H9 (cell line): ENCODE data around the gene TEX264. TPM values are rescaled to one million over a fixed set of nuclear protein-coding genes. Genes with fewer than 3 reads are reported as not detected.

Experiments
- DNase-seq: peaks from one replicate; pipeline ENCODE4 v3.0.0-alpha.2; 2017
- H2AFZ ChIP-seq: one replicate; pipeline ENCODE4 v1.6.1; 2013; ENCODE audit warnings: mild to moderate bottlenecking, low read length, control low read depth, moderate library complexity
- H2AK5ac ChIP-seq: 2 replicates; pipeline ENCODE4 v1.6.1; 2013; ENCODE audit warnings: low read length, control low read depth, mixed read lengths; ENCODE audit not compliant: insufficient read length
- H2BK120ac ChIP-seq: one replicate; pipeline ENCODE4 v1.6.1; 2013; ENCODE audit warnings: low read depth, mild to moderate bottlenecking, low read length, control low read depth, inconsistent platforms; ENCODE audit not compliant: poor library complexity, severe bottlenecking
- H2BK12ac ChIP-seq: 2 replicates; pipeline ENCODE4 v1.6.1; 2013; ENCODE audit warnings: low read length, control low read depth, mixed read lengths, low read depth; ENCODE audit not compliant: insufficient read length
- H2BK15ac ChIP-seq: 2 replicates; pipeline ENCODE4 v1.6.1; 2013; ENCODE audit warnings: low read depth, low read length, control low read depth
- H2BK20ac ChIP-seq: one replicate; pipeline ENCODE4 v1.6.1; 2013; ENCODE audit warnings: low read depth, mild to moderate bottlenecking, low read length, control low read depth, inconsistent platforms; ENCODE audit not compliant: poor library complexity, severe bottlenecking
- H2BK5ac ChIP-seq: 2 replicates; pipeline ENCODE4 v1.6.1; 2013; ENCODE audit warnings: low read length, control low read depth, mixed read lengths; ENCODE audit not compliant: insufficient read length
- H3K14ac ChIP-seq: 2 replicates; pipeline ENCODE4 v1.6.1; 2013; ENCODE audit warnings: low read length, control low read depth; ENCODE audit not compliant: insufficient read depth
- H3K18ac ChIP-seq: 2 replicates; pipeline ENCODE4 v1.6.1; 2013; ENCODE audit warnings: low read depth, mild to moderate bottlenecking, mixed read lengths, low read length, control low read depth; ENCODE audit not compliant: insufficient read length
- H3K23ac ChIP-seq: 2 replicates; pipeline ENCODE4 v1.6.1; 2013; ENCODE audit warnings: low read length, control low read depth, mixed read lengths, low read depth; ENCODE audit not compliant: insufficient read length
- H3K23me2 ChIP-seq: 2 replicates; pipeline ENCODE4 v1.6.1; 2013; ENCODE audit warnings: low read depth, mild to moderate bottlenecking, mixed read lengths, low read length, control low read depth; ENCODE audit not compliant: insufficient read length, poor library complexity, severe bottlenecking
- H3K27ac ChIP-seq: 2 replicates; pipeline ENCODE4 v1.5.1; 2013; ENCODE audit warnings: low read length, control low read depth, mixed read lengths, low read depth; ENCODE audit not compliant: insufficient read length
- H3K27me3 ChIP-seq: 2 replicates; pipeline ENCODE4 v1.6.1; 2013; ENCODE audit warnings: low read length, control low read depth, inconsistent platforms; ENCODE audit not compliant: insufficient read depth
- H3K4ac ChIP-seq: 2 replicates; pipeline ENCODE4 v1.6.1; 2013; ENCODE audit warnings: low read depth, mild to moderate bottlenecking, control low read depth, inconsistent platforms, low read length, moderate library complexity
- H3K4me1 ChIP-seq: 2 replicates; pipeline ENCODE4 v1.6.1; 2013; ENCODE audit warnings: low read length, control low read depth, inconsistent platforms; ENCODE audit not compliant: insufficient read depth
- H3K4me2 ChIP-seq: 2 replicates; pipeline ENCODE4 v1.6.1; 2013; ENCODE audit warnings: low read length, control low read depth, mixed read lengths; ENCODE audit not compliant: insufficient read length, insufficient read depth
- H3K56ac ChIP-seq: 2 replicates; pipeline ENCODE4 v1.6.1; 2013; ENCODE audit warnings: low read depth, mild to moderate bottlenecking, mixed read lengths, low read length, control low read depth; ENCODE audit not compliant: insufficient read length
- H3K79me1 ChIP-seq: 2 replicates; pipeline ENCODE4 v1.6.1; 2013; ENCODE audit warnings: low read depth, mild to moderate bottlenecking, moderate library complexity, low read length, control low read depth, inconsistent platforms; ENCODE audit not compliant: insufficient read depth, poor library complexity, severe bottlenecking
- H3K79me2 ChIP-seq: 2 replicates; pipeline ENCODE4 v1.6.1; 2013; ENCODE audit warnings: low read length, control low read depth, inconsistent platforms; ENCODE audit not compliant: insufficient read depth
- H3K9ac ChIP-seq: 2 replicates; pipeline ENCODE4 v1.6.1; 2013; ENCODE audit warnings: low read length, control low read depth, mixed read lengths; ENCODE audit not compliant: insufficient read length; ENCODE audit errors: extremely low read depth
- H3K9me3 ChIP-seq: one replicate; pipeline ENCODE4 v1.6.1; 2013; ENCODE audit warnings: low read depth, low read length, inconsistent platforms; ENCODE audit not compliant: control insufficient read depth
- H3T11ph ChIP-seq: one replicate; pipeline ENCODE4 v1.6.1; 2013; ENCODE audit warnings: mild to moderate bottlenecking, low read length, control low read depth, inconsistent platforms
- H4K20me1 ChIP-seq: one replicate; pipeline ENCODE4 v1.6.1; 2013; ENCODE audit not compliant: control insufficient read depth, insufficient read length, insufficient read depth
- H4K5ac ChIP-seq: 2 replicates; pipeline ENCODE4 v1.6.1; 2013; ENCODE audit warnings: low read depth, mild to moderate bottlenecking, mixed read lengths, low read length, control low read depth; ENCODE audit not compliant: insufficient read length
- H4K8ac ChIP-seq: replicated peaks from 2 replicates; pipeline ENCODE4 v1.6.1; 2013; ENCODE audit warnings: low read length, control low read depth, mixed read lengths, low read depth; ENCODE audit not compliant: insufficient read length
- H4K91ac ChIP-seq: 2 replicates; pipeline ENCODE4 v1.6.1; 2013; ENCODE audit warnings: low read depth, mild to moderate bottlenecking, moderate library complexity, mixed read lengths, low read length, control low read depth; ENCODE audit not compliant: insufficient read length
- H3K27ac Mint-ChIP-seq, 3 experiments: 2 replicates in 2 of 3; 3 replicates in 1 of 3; pipeline ENCODE4 v1.8.0; 2020 to 2021; ENCODE audit warnings: mixed read lengths in 3 of 3, mild to moderate bottlenecking in 1 of 3, moderate library complexity in 1 of 3
- H3K27me3 Mint-ChIP-seq: 2 replicates; pipeline ENCODE4 v1.8.0; 2021; ENCODE audit warnings: low read depth, mild to moderate bottlenecking, moderate library complexity, mixed read lengths
- H3K36me3 Mint-ChIP-seq, 3 experiments: 2 replicates in 2 of 3; 3 replicates in 1 of 3; pipeline ENCODE4 v1.8.0; 2020 to 2021; ENCODE audit warnings: low read depth in 3 of 3, mixed read lengths in 3 of 3; ENCODE audit not compliant: insufficient read depth in 1 of 3
- H3K4me1 Mint-ChIP-seq, 2 experiments: 2 replicates each; pipeline ENCODE4 v1.8.0; 2020; ENCODE audit warnings: mixed read lengths in 2 of 2
- H3K4me3 Mint-ChIP-seq, 2 experiments: 2 replicates in 1 of 2; 3 replicates in 1 of 2; pipeline ENCODE4 v1.8.0; 2020 to 2021; ENCODE audit warnings: mild to moderate bottlenecking in 2 of 2, mixed read lengths in 2 of 2, moderate library complexity in 1 of 2
- H3K9me3 Mint-ChIP-seq, 2 experiments: 2 replicates in 1 of 2; 3 replicates in 1 of 2; pipeline ENCODE4 v1.8.0; 2020; ENCODE audit warnings: mild to moderate bottlenecking in 2 of 2, mixed read lengths in 2 of 2, moderate library complexity in 1 of 2
- WGBS: extraction: QIAGEN DNeasy Blood & Tissue Kit; methylation state at CpG from one replicate; pipeline ENCODE4 v1.1.7; 2013; ENCODE audit warnings: missing lambda C conversion rate, low lambda C conversion rate, mixed read lengths; ENCODE audit not compliant: insufficient read length; ENCODE audit errors: extremely low coverage; 5-methylcytosine and 5-hydroxymethylcytosine counted together
- total RNA-seq: library from RNA; stranded (reverse); gene quantifications from 2 replicates; pipeline ENCODE4 v1.2.1, GENCODE V29; 2021
- TF ChIP-seq, protein P1 (sequence below): fragments of 200-600 bp; sonication (generic); conservative IDR thresholded peaks from 3 replicates; pipeline ENCODE4 v1.8.0; 2021; ENCODE audit warnings: antibody characterized with exemption, mild to moderate bottlenecking

Gene TEX264
- total RNA-seq, 1 experiment from 2014 or later = 17.3 TPM

DNA sequence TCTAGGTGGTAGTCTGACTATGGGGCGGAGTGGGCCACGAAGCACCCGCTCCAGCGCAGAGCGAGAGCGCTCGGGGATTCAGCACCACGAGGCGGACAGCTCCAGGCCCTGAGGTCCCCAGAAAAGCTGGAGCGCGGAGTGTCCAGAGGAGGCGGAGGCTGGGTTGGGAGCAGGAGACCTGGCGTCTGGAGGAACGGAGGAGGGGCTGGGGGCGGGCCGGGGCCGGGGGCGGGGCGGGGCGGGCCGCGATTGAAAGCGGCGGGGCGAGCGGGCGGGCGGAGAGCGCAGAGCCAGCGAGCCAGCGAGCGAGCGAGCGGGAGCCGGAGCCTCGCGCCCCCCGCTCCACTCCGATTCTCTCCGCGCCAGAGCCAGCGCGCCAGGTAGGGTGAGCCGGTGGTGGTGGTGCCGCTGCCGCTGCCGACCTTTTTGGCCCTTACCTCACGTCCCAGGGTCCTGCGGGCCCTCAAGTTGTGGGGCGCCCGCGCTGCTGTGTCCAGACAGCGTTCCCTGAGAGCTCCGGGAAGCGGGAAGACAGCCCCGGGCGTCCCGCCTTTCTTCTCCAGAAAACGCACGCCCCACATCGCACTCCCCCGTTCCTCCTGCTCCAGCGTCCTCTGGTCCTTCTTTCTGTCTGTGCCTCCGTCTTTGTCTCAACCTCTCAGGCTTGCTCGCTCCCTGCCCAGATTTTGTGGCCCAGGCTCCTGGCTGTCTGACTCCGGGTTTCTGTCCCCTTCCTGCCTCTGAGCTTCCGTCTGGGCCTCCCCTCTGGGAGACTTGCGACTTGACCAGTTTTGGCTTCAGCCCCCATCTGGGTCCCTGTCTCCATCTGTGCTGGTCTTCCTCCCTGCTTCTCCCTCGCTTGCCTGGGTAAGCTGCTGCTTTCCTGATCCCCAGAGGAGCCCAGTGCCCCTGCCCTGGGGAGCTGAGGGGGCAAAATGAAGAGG, 36.0 kb downstream of the TEX264 start, which contains the start of gene GRM2:
TSS of gene GRM2 (plus strand) at position 281 of the 944 bp plus-strand sequence. CDS start 1,916 bp downstream, outside the sequence.
- H3T11ph ChIP-seq = no peak within 1 kb of the TSS
- no peak within 1 kb of the TSS for H2BK120ac ChIP-seq
- Mint-ChIP-seq H3K36me3 (no peaks in the 10 kb centered on the region), H3K27me3 (peaks cover 35% of the 10 kb centered on the region), H3K9me3 (no peaks in the 10 kb centered on the region; a peak in 1 of 5 replicates), H3K4me1 (peaks cover 22 to 46% of the 10 kb centered on the region in 2 experiments), H3K27ac (no peak within 1 kb of the TSS), H3K4me3 (peak within 1 kb of the TSS; percentile 69 to 90)
- TF ChIP-seq, protein P1, sequence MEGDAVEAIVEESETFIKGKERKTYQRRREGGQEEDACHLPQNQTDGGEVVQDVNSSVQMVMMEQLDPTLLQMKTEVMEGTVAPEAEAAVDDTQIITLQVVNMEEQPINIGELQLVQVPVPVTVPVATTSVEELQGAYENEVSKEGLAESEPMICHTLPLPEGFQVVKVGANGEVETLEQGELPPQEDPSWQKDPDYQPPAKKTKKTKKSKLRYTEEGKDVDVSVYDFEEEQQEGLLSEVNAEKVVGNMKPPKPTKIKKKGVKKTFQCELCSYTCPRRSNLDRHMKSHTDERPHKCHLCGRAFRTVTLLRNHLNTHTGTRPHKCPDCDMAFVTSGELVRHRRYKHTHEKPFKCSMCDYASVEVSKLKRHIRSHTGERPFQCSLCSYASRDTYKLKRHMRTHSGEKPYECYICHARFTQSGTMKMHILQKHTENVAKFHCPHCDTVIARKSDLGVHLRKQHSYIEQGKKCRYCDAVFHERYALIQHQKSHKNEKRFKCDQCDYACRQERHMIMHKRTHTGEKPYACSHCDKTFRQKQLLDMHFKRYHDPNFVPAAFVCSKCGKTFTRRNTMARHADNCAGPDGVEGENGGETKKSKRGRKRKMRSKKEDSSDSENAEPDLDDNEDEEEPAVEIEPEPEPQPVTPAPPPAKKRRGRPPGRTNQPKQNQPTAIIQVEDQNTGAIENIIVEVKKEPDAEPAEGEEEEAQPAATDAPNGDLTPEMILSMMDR = no peak
- no peak within 1 kb of the TSS for H3K56ac ChIP-seq
- H3K4me1 ChIP-seq = no peaks in the 10 kb centered on the region; the same call in 1 of the 2 replicates
- no peak within 1 kb of the TSS for H2BK20ac ChIP-seq
- H3K79me2 ChIP-seq = no peaks in the 10 kb centered on the region
- H3K4ac ChIP-seq = no peak within 1 kb of the TSS
- DNase-seq = peak; percentile 95
- peaks cover 7% of the 10 kb centered on the region for H3K23me2 ChIP-seq
- WGBS = no CpG with 5 or more reads among the region's 69 CpGs
- H3K18ac ChIP-seq = no peak within 1 kb of the TSS
- no peak within 1 kb of the TSS for H2AK5ac ChIP-seq
- H4K20me1 ChIP-seq = no peaks in the 10 kb centered on the region
- no peak within 1 kb of the TSS for H2BK5ac ChIP-seq
- H3K9ac ChIP-seq = peak within 1 kb of the TSS; percentile 8
- no peak within 1 kb of the TSS for H2AFZ ChIP-seq
- no peaks in the 10 kb centered on the region for H3K9me3 ChIP-seq
- no peak within 1 kb of the TSS for H2BK12ac ChIP-seq
- H3K27me3 ChIP-seq = peaks cover 17% of the 10 kb centered on the region; the same call in 1 of the 2 replicates
- H3K79me1 ChIP-seq = no peaks in the 10 kb centered on the region
- H3K27ac ChIP-seq = no peak within 1 kb of the TSS
- H3K14ac ChIP-seq = no peak within 1 kb of the TSS; the same call in 1 of the 2 replicates
- H4K5ac ChIP-seq = no peak within 1 kb of the TSS
- H2BK15ac ChIP-seq = no peak within 1 kb of the TSS
- no peak within 1 kb of the TSS for H3K23ac ChIP-seq
- H3K4me2 ChIP-seq = peak within 1 kb of the TSS; percentile 67
- H4K8ac ChIP-seq = no peak within 1 kb of the TSS
- H4K91ac ChIP-seq = no peak within 1 kb of the TSS
